ENCODE results near the gene SLX4IP.

SLX4IP gene

GRCh38 chr20:10550204-10551118 lies 115.4 kb downstream of the SLX4IP start:
- DNase-seq (ENCODE audit: low spot score): no peak

- no peak for DNase-seq (ENCODE audit: low spot score)
These were observed 116.9 kb downstream of the SLX4IP start for GRCh38 chr20:10551732-10552724.

GRCh38 chr20:10553326-10553984 lies 118.3 kb downstream of the SLX4IP start:
- peak; percentile 69 for DNase-seq (ENCODE audit: low spot score)

GRCh38 chr20:10554285-10554684 lies 119.2 kb downstream of the SLX4IP start:
- DNase-seq (ENCODE audit: low spot score): no peak

- no peak for DNase-seq (ENCODE audit: low spot score)
These were observed 120.3 kb downstream of the SLX4IP start for GRCh38 chr20:10555393-10555792.

GRCh38 chr20:10555865-10556308 lies 120.8 kb downstream of the SLX4IP start:
- peak; percentile 35 for DNase-seq (ENCODE audit: low spot score)

- DNase-seq (ENCODE audit: low spot score): no peak
These were observed 121.5 kb downstream of the SLX4IP start for GRCh38 chr20:10556519-10557083.

- no peak for DNase-seq (ENCODE audit: low spot score)
These were observed 122.6 kb downstream of the SLX4IP start for GRCh38 chr20:10557685-10558084.

- DNase-seq (ENCODE audit: low spot score): no peak
These were observed 123.6 kb downstream of the SLX4IP start for GRCh38 chr20:10558635-10559187.

- DNase-seq (ENCODE audit: low spot score): no peak
These were observed 124.2 kb downstream of the SLX4IP start for GRCh38 chr20:10559266-10559665.

- DNase-seq (ENCODE audit: low spot score): no peak
These were observed 125.6 kb downstream of the SLX4IP start for GRCh38 chr20:10560686-10561085.

GRCh38 chr20:10561302-10561701 lies 126.2 kb downstream of the SLX4IP start:
- no peak for DNase-seq (ENCODE audit: low spot score)

GRCh38 chr20:10562899-10563298 lies 127.8 kb downstream of the SLX4IP start:
- no peak for DNase-seq (ENCODE audit: low spot score)

- no peak for DNase-seq (ENCODE audit: low spot score)
These were observed 128.9 kb downstream of the SLX4IP start for GRCh38 chr20:10563935-10564492.

GRCh38 chr20:10565191-10565921 lies 130.3 kb downstream of the SLX4IP start:
- DNase-seq (ENCODE audit: low spot score): peak; percentile 42

GRCh38 chr20:10565922-10566897 lies 131.1 kb downstream of the SLX4IP start:
- peak; percentile 73 for DNase-seq (ENCODE audit: low spot score)

GRCh38 chr20:10568032-10568431 lies 132.9 kb downstream of the SLX4IP start:
- DNase-seq (ENCODE audit: low spot score): no peak

GRCh38 chr20:10571313-10571815 lies 136.3 kb downstream of the SLX4IP start:
- DNase-seq (ENCODE audit: low spot score): no peak

- DNase-seq (ENCODE audit: low spot score): no peak
These were observed 137.7 kb downstream of the SLX4IP start for GRCh38 chr20:10572853-10573252.
